CD4-positive, alpha-beta T cell treated with Interleukin-17A for 4 hours (primary cell): Measurements from ENCODE around the gene DOCK1.

ENCODE experiments used
- DNase-seq: peaks from one replicate; pipeline ENCODE4 v3.0.0-alpha.2; 2020; ENCODE audit warnings: mixed read lengths

The DOCK1 gene

DNA sequence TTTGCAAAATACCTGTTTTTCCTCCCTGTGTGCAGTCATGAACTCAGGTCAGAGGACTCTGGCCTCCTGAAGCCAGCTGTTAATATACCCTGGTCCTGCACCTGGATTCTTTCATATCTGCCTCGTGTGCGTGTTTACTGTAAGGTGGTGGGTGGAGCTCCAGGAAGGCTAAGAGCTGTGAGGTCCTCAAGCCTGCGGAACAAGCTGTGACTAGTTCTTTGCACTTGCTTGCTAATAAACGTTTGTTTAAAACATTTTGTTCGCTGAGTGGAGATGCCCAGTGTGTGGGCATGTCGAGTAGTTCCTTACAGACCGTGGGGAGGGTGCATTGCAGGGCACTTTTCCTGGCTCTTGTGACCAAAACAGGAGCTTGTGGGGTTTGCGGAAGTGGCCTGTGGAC, 139.0 kb downstream of the DOCK1 start:
- no peak for DNase-seq

DNA sequence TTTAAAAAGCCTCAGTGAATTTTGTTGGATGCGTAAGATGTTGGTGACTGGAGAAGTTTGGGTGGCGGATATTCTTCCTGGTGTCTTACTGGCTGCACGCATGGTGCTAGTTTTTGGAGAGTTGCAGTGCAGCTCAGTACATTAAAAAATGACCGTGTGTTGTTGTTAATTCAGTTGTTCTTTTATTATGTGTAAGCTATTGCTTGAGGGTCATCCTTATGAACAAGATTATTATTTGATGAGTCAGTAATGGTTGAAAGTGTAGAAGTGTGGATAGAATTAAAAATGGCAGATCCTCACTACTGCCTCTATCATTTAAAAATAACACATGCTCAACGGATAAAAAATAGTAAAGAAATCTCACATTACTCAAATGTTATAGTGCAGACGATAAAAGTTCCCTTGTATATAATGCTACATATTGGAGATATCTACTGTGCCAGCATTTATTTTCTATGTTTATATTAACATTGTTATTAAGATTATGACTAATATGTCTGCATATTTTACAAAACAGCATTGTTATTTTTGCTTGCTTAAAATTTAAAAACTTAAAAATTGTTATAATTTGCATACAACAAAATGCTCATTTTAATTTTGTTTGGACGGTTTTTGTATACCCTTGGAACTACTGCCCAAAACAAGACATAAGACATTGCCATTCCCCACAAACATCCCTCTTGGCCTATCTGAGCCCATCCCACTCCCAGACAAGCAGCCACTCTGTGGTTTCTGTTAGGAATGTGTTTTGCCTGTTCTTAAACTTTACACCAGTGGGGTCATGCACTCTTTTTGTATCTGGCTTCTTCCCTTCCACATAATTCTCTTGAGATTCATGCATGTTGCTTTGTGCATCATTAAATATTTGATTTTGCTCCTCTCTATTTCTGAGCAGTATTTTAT, 142.0 kb downstream of the DOCK1 start:
- DNase-seq = no peak

DNA sequence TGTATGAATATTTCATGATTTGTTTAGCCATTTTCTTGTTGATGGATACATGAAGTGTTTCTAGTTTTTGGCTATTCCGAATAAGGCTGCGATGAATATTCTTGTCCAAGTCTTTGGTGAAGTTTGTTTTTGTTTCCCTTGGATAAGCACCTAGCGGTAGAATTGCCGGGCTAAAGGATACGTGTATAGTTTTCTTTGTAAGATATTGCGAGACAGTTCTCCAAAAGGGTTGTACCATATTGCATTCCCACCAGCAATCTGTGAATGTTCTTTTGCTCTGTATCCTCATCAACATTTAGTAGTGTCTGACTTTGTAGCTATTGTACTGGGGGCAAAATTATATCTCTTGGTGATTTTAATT, 142.6 kb downstream of the DOCK1 start:
- DNase-seq = no peak

DNA sequence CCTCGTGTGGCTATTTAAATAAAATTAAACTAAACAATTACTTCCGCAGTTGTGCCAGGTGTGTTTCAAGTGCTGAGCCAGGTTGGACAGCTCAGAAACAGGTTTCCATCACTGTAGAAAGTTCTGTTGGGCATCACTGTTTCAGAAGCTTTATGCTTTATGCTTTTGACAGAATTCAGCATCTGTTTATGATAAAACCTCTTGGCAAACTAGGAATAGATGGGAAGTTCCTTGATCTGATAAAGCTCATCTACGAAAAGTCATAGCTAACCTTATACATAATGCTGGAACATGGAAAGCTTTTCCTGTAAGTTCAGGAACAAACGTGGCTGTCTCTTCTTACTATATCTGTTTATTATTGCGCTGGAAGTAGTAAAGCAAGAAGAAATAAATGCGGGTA, 143.4 kb downstream of the DOCK1 start:
- DNase-seq = no peak

DNA sequence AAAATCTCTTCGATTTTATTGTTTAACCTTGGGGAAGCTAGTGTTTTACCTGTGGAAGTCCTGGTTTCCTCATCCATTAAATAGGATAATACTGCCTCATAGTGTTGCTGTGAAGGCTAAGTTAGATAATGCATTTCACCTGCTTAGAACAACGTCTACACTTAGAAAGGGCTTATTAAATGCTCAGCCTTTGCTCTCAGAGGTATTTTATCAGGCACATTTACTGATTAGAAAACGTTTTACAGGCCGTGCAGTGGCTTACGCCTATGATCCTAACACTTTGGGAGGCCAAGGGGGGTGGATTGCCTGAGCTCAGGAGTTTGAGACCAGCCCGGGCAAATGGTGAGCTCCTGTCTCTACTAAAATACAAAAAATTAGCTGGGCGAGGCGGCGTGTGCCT, 146.8 kb downstream of the DOCK1 start:
- DNase-seq = no peak

DNA sequence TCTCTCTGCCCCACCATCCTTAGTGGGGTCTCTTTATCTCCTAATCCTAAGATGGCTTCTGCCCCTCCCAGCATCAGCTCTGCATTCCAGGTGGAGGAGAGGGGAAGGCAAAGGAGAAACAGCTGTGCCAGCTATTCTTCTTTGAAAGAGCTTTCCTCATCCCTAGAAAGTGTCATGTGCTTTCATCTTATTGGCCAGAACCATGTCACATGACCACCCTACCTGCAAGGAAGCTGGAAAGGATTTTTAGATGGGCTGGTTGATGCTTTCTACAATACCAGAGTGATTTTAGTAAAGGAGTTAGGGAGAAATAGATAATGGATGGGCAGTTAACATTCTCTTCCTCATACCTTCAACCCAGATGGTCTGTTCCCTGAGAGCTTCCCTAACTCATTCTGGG, 150.0 kb downstream of the DOCK1 start:
- no peak for DNase-seq

DNA sequence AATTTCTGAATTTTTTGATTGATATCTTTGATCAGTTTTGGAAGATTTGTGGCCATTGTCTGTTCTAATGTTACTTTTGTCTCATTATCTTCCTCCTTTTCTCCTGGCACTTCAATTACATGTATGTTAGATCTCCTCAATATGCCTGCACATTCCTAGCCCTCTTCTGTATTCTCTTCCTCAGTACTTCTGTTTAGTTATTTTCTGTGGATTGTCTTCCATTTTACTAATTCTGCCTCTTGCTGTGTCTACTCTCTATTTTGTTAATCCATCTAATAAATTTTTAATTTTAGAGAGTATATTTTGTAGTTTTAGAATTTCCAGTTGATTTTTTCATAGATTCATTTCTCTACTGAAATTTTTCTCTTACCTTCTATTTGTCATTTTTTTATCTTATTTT, 154.1 kb downstream of the DOCK1 start:
- DNase-seq = no peak

DNA sequence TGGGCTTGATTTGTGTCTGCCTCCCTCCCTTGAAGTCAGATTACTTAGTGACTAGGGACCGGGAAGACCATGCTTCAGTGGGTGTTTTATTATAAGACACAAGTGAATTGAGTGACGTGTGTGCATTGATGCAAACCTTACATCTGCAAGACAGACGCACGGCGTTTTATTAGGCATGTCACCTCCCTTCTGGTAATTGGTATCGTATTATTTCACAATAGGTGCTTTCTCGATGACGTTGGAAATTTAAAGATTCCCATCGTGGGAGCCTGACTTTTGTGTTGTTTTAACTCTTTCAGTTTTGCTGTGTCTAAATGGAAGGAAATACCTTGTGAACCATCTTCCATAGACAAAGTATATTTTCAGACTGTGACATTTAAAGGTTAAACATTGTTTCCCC, 158.5 kb downstream of the DOCK1 start:
- DNase-seq = no peak

DNA sequence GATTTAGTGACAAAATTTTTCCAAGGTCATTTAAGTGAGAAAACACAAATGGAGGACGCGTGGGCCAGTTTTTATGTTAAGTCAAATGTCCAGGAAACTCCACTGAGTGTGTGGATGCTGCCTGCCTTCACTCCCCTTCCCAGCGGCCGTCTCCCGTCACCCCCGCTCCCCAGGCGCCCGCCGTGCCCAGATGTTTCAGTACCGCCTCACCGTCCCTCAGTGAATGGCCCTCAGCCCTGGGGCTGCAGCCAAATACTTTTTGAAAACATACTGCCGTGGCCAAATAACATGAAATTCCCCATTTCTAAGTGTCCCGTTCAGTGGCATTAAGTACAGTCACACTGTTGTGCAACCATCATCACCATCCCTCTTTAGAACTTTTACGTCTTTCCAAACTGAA, 159.2 kb downstream of the DOCK1 start:
- DNase-seq = no peak

DNA sequence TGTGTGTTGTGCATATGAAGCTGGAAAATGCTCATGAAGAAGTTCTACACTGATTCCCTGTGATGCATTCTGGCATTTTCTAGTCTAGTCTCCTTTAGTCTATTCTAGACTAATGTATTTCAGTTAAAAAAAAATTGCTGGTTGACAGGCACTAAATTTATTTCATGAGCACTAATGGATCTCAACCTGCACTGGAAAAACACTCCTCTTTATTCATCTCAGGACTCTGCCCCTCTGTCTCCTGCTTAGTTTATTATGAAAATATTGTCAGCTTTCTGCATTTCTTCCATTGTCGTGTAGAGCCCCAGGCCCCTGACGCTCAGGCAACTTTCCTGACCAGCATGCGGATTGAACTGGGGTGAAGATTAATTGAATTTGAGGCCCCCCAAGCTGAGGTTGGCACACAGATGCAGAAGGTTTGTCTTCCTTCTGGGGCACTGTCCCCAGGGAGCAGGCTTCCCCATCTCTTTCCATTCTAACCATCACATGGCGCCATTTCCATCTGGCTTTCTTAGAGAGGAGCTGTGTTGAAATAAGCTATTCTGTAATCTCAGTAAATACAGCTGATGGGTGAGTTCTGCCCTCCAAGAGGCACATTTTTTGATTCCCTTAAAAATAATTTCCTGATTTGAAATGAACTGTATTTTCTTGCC, 162.4 kb downstream of the DOCK1 start:
- no peak for DNase-seq

DNA sequence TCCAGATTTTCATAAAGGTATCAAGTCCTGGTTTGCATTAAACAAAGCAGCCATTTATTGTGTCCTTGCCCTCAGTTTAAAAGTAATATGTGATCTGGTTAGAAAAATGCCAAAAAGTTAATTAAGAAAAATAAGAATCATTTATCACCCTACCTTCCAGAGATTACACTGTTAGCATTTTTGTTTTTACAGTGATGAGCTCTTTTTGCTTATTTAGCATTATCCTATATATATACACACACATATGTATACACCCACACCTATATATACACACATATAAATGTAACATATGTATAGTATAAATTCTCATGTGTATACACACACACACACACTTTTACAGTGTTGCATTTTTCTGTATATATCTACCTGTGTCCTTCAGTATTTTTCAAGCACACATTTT, 163.3 kb downstream of the DOCK1 start:
- DNase-seq = no peak

DNA sequence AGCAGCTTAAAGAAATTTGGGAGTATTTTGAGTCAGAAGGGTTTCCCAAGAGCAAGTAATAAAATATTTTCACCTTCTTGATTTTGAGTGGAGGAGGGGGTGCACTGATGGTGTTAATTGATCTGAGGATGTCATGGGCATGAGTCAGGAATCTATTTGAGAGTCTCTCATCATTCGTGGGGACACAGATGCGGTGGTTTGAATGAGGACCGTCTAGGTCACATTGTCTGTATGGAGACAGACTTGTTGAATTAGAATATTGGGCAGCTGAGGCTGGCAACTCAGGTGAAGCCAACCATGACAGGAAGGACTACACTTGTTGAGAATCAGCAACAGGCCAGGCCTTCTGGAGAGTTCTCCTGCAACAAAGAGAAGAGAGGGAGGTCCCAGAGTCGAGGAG, 164.2 kb downstream of the DOCK1 start:
- DNase-seq = no peak

DNA sequence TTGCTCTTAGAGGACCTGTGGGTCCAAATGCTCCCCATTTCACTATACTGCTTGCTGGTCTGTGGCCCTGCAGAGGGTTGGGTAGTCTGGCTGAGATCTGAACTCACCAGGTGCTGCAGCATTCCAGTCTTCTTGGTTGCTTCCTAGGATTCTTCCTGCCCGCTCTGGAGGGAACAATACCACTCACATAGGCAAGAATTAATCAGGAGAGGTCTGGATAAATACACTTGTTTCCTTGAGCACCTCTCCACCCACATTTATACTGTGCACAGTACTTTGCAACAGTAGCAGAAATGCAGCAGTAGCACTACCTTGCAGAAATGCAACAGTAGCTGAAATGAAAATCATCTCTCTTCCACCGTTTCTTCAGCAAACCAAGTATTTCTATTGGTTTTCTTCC, 165.9 kb downstream of the DOCK1 start:
- no peak for DNase-seq

DNA sequence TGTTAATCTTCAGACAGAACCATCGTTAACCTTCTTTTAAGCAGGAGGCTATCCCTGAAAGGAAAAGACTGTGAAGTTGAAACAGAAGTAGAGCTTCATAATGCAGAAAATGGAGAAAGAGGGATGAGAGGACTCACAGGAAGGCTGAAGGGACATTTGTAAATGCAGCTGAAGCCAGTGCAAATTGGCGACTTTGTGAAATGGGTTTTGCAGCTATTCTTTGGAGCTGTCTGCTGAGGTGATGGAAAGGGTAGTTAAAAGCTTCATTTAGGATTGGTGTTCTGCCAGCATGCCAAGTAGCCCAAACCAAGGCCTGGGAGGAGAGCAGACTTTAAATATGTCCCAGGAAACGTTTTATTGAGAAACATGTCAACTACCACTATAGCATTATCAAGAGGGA, 168.4 kb downstream of the DOCK1 start:
- DNase-seq = no peak

DNA sequence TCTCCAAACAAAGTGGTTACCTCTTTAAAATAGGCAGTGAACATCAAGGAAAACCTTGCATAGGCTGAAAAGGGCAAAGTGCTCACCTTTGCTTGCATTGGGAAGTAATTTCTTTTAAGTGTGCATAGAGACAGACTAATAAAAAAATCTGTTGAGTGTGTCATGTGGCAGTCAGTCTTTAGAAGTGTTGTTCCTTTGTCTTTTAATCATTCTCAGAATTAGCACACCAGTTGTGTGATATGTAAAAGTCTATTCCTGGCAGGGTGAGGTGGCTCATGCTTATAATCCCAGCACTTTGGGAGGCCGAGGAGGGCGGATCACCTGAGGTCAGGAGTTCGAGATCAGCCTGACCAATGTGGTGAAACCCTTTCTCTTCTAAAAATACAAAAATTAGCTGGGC, 174.2 kb downstream of the DOCK1 start:
- DNase-seq = no peak

DNA sequence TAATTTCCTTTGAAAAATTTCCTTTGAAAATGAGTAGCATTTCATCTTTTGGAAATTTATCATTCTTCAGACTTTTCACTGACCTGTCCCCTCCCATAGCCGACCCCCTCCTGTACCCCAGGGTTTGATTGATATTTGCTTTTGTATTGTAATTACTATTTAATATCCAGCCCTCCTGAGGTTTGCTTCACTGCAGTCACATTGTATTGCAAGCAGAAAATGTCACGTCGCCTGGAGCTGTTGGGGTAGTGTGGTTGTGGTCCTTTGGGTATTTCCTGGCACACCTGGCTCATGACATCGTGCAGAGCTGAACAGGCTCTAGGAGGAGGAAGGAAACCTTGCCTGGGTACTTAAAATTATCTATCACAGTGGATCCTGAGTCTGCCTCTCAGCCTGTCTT, 175.1 kb downstream of the DOCK1 start:
- DNase-seq = no peak

DNA sequence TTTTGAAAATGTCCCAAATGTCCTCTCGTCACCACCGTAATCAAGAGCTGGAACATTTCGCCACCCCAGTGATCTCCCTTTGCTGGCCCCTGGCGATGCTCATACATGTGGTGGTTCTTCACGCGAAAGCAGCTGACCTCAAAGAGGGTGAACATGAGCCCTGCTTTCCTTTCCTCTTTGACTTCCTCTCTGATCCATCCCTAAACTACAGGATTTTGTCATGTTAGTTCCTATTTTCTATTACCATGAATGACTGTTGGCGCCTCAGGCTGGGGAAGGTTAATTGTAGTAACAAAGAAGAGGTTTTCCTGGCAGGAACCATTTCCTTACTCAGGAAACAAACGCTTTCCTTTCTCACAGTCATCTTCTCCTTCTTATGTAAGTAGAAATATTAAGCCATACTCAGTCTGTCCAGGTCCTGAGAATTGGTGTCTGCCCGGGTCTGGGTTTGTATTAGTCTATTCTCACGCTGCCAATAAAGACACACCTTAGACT, 176.7 kb downstream of the DOCK1 start:
- DNase-seq = no peak

DNA sequence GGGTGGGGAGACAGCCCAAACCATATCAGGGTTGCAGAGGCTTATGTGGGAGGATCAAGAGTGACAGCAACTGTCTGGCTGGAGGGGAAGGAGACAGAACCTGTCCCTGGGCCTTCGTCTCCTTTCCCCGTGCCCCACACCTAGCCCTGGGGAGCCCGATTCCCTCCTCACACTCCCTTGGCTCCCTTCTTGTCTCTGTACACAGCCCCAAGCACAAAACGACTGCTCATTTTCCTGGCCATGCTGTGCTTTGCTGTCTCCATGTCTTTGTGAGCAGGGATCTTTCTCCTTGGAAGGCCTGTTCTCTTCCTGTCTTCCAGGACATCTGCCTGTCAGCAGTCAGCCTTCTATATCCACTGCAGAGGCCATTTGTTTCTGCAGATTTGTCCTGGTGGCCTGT, 177.4 kb downstream of the DOCK1 start:
- DNase-seq = no peak

DNA sequence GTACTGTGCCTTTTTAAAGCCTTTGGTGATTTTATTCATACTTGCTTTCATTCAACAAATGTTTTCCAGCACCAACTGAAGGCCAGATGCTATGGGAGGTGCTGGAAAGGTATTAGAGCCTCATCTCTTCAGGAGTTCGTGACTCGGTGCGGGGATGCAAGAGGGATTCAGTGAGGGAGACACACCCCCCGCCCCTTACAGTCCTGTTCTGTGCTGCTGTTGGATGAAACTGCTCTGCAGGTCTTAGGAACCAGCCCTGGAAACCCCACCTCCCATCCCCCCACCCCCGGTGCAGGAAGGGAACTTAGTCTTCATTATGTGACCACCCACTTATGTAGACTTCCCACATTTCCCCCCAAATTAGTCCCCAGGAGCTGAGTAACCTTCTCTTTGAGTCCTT, 180.7 kb downstream of the DOCK1 start:
- DNase-seq = no peak

DNA sequence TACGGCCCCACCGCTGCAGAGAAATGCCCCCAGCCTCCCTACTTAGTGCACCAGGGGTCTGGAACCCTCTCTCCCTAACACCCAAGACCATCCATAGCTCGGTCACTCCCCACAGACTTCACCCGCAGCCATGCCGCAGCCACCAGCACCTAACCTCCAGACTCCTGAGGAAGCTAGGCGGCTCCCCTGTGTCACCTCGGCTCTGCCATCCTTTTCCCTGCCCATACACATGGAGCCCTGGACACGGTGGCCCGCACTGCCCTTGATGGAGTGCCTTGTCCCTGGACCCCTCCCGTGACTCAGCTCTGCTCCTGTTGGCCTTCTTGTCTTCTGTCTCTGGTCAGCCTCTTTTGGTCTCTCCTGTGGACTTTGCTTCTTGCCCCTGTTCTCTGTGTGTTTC, 183.7 kb downstream of the DOCK1 start:
- no peak for DNase-seq

DNA sequence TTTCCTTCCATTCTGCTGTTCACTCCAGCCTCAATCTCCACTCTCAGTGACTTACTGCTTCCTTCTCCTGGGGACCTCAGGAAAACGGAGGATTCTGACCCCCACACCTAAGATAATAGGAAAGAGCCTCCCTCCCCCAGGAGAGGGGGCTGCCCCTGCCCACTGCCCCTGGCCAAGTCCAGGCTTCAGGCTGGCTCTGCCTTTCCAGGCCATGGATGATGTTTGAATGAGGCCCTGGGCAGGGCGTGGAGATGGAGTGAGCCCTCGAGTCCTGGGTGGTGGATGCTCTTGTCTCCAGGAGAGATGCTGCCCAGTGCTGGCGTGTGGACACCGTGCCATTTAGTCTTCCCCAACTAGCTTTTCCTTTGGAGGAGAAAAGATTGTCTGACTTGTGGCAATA, 184.2 kb downstream of the DOCK1 start:
- DNase-seq = no peak

DNA sequence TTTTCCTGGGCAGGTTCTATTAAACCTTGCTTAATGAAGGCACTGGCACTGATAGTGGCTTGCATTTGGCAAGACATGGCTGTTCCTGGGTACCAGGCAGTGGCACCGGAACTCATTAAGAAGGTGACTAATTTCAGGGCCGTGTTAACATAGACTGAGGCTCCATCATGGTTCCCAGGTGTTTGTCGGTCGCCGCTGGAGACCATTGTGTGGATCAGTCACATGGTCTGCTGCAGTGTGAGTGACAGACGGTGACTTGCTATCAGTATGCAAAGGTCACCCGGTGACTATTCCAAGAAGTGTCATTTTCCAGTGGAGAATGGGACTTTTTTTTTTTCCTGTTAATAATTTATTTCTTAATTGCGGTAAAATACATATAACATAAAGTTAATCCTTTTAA, 184.9 kb downstream of the DOCK1 start:
- no peak for DNase-seq

DNA sequence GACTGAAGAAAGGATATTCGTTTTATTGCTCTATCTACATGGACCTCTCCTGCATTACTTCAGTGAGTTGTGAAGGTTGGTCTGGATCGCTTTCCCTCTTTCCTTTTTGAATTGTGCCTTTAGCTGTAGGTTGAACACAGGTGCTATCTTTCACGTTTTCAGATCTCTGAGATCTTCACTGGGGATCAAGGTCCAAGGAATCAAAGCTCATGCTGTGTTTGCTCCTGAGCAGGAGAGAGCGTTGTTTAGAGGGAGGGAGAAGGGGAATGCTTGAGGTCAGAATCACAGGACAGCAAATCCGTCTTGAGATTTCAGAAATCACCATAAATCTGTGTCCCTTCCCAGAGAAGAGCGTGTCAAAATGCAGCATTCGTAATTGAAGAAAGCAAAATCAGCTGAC, 186.1 kb downstream of the DOCK1 start:
- DNase-seq = no peak

DNA sequence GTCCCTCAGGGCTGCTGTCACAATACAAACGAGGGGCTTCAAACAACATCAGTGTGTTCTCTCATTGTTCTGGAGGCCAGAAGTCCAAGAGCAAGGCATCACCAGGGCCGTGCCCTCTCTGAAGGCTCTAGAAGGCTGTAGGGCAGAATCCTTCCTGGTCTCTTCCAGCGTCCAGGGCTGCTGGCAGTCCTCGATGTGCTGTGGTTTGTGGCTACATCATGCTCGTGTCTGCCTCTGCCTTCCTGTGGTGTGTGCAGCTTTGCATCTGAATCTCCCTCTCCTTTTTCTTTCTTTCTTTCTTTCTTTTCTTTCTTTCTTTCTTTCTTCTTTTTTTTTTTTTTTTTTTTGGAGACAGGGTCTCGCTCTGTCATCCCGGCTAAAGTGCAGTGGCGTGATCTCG, 187.7 kb downstream of the DOCK1 start:
- DNase-seq = no peak

DNA sequence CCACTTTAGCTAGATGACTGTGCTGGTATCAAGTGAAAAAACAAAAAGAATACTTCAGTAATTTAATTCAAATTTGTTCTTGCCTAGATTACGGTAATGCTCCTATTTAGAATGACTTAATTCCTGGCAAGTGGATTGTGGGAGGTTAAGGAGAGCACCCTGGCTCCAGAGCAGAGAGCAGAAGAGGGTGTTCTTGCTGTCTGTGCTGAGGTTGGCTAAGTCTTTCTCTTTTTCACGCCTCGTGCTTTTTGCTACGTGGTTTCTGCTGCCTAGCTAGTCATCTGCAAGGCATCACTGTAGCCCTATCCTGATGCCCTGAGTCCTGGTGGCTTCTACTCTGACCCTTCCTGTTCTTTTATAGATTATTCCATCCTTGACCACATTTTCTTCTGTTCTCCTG, 189.8 kb downstream of the DOCK1 start:
- DNase-seq = no peak
